HFFc6 (cell line): ENCODE data around the gene CD300LG. TPM values are rescaled to one million over a fixed set of nuclear protein-coding genes. Genes with fewer than 3 reads are reported as not detected.

Experiments used
- DNase-seq: peaks from one replicate; pipeline ENCODE4 v3.0.0-alpha.2; 2018
- H3K27ac Mint-ChIP-seq: 2 replicates; pipeline ENCODE4 v1.8.0; 2020; ENCODE audit warnings: mild to moderate bottlenecking, mixed read lengths
- H3K27me3 Mint-ChIP-seq: 2 replicates; pipeline ENCODE4 v1.8.0; 2021; ENCODE audit warnings: mild to moderate bottlenecking, moderate library complexity, mixed read lengths; ENCODE audit not compliant: insufficient read depth
- H3K36me3 Mint-ChIP-seq: 2 replicates; pipeline ENCODE4 v1.8.0; 2021; ENCODE audit warnings: low read depth, mixed read lengths
- H3K4me1 Mint-ChIP-seq: 2 replicates; pipeline ENCODE4 v1.8.0; 2020; ENCODE audit warnings: low read depth, mixed read lengths
- H3K4me3 Mint-ChIP-seq: 2 replicates; pipeline ENCODE4 v1.8.0; 2020; ENCODE audit warnings: mild to moderate bottlenecking, moderate library complexity, mixed read lengths
- H3K9me3 Mint-ChIP-seq: 2 replicates; pipeline ENCODE4 v1.8.0; 2020; ENCODE audit warnings: mild to moderate bottlenecking, mixed read lengths
- CTCF ChIP-seq: fragments of 200-600 bp; sonication (generic); IDR thresholded peaks from 2 replicates; pipeline ENCODE4 v1.5.0; 2021; ENCODE audit warnings: antibody characterized with exemption, mild to moderate bottlenecking
- total RNA-seq, 6 experiments: library from RNA; stranded (reverse); fragmentation: NEBNext Ultra II Directional; extraction: Animal tissue kit (Norgen Biotek cat#: 25700); gene quantifications; 2 replicates in 1 of 6; 3 replicates in 5 of 6; pipeline ENCODE4 v1.2.3, GENCODE V29; 2021

Gene CD300LG
- total RNA-seq, 6 experiments from 2014 or later: not detected

- H3K4me3 Mint-ChIP-seq: no peak overlapping the region
- no peak for TF ChIP-seq CTCF
- peaks cover 37% of the 10 kb centered on the region for H3K27me3 Mint-ChIP-seq
- H3K4me1 Mint-ChIP-seq: peaks cover 15% of the 10 kb centered on the region
- H3K36me3 Mint-ChIP-seq: no peaks in the 10 kb centered on the region
- no peak overlapping the region for H3K27ac Mint-ChIP-seq
- DNase-seq: no peak
- H3K9me3 Mint-ChIP-seq: no peaks in the 10 kb centered on the region
Observed at GRCh38 chr17:43877031-43877430, 30.1 kb downstream of the CD300LG start.

- no peaks in the 10 kb centered on the region for H3K36me3 Mint-ChIP-seq
- DNase-seq: no peak
- no peak for TF ChIP-seq CTCF
Observed at GRCh38 chr17:43877451-43878155, 30.6 kb downstream of the CD300LG start.

GRCh38 chr17:43878260-43879175 is 31.5 kb downstream of the CD300LG start:
- peak; percentile 85 for DNase-seq
- Mint-ChIP-seq H3K27ac (peak overlapping the region; percentile 38; the same call in 1 of the 2 replicates), H3K27me3 (peaks cover 25% of the 10 kb centered on the region)

More at GRCh38 chr17:43877451-43878155, 30.6 kb downstream of the CD300LG start:
- H3K27ac Mint-ChIP-seq: no peak overlapping the region
- no peak overlapping the region for H3K4me3 Mint-ChIP-seq
- peaks cover 34% of the 10 kb centered on the region for H3K27me3 Mint-ChIP-seq
- peaks cover 9% of the 10 kb centered on the region for H3K4me1 Mint-ChIP-seq
- no peaks in the 10 kb centered on the region for H3K9me3 Mint-ChIP-seq

GRCh38 chr17:43879723-43880419 is 32.9 kb downstream of the CD300LG start:
- peaks cover 22% of the 10 kb centered on the region for H3K27me3 Mint-ChIP-seq
- no peaks in the 10 kb centered on the region for H3K36me3 Mint-ChIP-seq
- DNase-seq: no peak
- H3K4me1 Mint-ChIP-seq: peaks cover 8% of the 10 kb centered on the region
- TF ChIP-seq CTCF: no peak
- no peaks in the 10 kb centered on the region for H3K9me3 Mint-ChIP-seq
- H3K4me3 Mint-ChIP-seq: no peak overlapping the region
- H3K27ac Mint-ChIP-seq: no peak overlapping the region

More at GRCh38 chr17:43878260-43879175, 31.5 kb downstream of the CD300LG start:
- H3K4me1 Mint-ChIP-seq: peaks cover 8% of the 10 kb centered on the region
- no peak overlapping the region for H3K4me3 Mint-ChIP-seq
- TF ChIP-seq CTCF: peak; percentile 97
- no peaks in the 10 kb centered on the region for H3K9me3 Mint-ChIP-seq
- H3K36me3 Mint-ChIP-seq: no peaks in the 10 kb centered on the region

GRCh38 chr17:43880420-43880991 is 33.5 kb downstream of the CD300LG start:
- TF ChIP-seq CTCF: peak; percentile 86
- Mint-ChIP-seq H3K9me3 (no peaks in the 10 kb centered on the region), H3K4me3 (no peak overlapping the region), H3K27ac (no peak overlapping the region), H3K27me3 (peaks cover 15% of the 10 kb centered on the region), H3K36me3 (no peaks in the 10 kb centered on the region), H3K4me1 (peaks cover 8% of the 10 kb centered on the region)
- DNase-seq: no peak
